Nephron (organoid): Measurements from ENCODE around the gene AGGF1.
A peak's percentile ranks its signal among the peaks of the same experiment; 100 is the strongest.

ENCODE experiments used
- H3K27ac Mint-ChIP-seq, 3 experiments: 2 replicates each; pipeline ENCODE4 v1.8.0; 2020; ENCODE audit warnings: mixed read lengths in 3 of 3, mild to moderate bottlenecking in 2 of 3, moderate library complexity in 1 of 3
- H3K27me3 Mint-ChIP-seq: 2 replicates; pipeline ENCODE4 v1.8.0; 2021; ENCODE audit warnings: low read depth, mild to moderate bottlenecking, moderate library complexity, mixed read lengths
- H3K36me3 Mint-ChIP-seq: 2 replicates; pipeline ENCODE4 v1.8.0; 2020; ENCODE audit warnings: low read depth, mixed read lengths
- H3K4me1 Mint-ChIP-seq: 2 replicates; pipeline ENCODE4 v1.8.0; 2020; ENCODE audit warnings: mixed read lengths
- H3K4me3 Mint-ChIP-seq, 3 experiments: 2 replicates each; pipeline ENCODE4 v1.8.0; 2020; ENCODE audit warnings: mild to moderate bottlenecking in 3 of 3, mixed read lengths in 3 of 3, moderate library complexity in 2 of 3
- H3K9me3 Mint-ChIP-seq: 2 replicates; pipeline ENCODE4 v1.8.0; 2020; ENCODE audit warnings: mixed read lengths
- TF ChIP-seq, protein P1 (sequence below), 3 experiments: fragments of 200-600 bp; sonication (generic); IDR thresholded peaks; one replicate each; pipeline ENCODE4 v1.5.0; 2021; ENCODE audit warnings: antibody characterized with exemption in 3 of 3; ENCODE audit not compliant: unreplicated experiment in 3 of 3

Gene AGGF1

DNA sequence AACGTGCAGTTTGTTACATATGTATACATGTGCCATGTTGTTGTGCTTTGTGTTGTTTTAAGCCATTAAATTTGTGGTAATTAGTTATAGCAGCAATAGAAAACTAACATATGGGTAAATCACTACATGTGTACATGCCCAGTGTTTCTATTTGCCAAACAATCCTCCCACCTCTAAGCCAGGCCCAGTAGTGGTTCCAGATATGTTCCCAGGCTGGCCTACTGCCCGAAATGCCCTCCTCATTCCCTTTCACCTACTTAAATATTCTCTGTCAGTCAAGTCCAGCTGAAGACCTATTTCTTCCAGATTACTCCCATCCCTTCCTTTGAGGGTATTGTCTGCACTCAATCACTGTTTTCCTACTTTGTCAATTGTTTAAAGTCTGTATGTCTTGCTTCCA, 24.1 kb upstream of the AGGF1 start:
- Mint-ChIP-seq H3K4me1 (no peaks in the 10 kb centered on the region), H3K36me3 (no peaks in the 10 kb centered on the region), H3K27ac (no peak overlapping the region), H3K4me3 (no peak overlapping the region), H3K27me3 (peaks cover 3% of the 10 kb centered on the region), H3K9me3 (no peaks in the 10 kb centered on the region)
- TF ChIP-seq, protein P1, sequence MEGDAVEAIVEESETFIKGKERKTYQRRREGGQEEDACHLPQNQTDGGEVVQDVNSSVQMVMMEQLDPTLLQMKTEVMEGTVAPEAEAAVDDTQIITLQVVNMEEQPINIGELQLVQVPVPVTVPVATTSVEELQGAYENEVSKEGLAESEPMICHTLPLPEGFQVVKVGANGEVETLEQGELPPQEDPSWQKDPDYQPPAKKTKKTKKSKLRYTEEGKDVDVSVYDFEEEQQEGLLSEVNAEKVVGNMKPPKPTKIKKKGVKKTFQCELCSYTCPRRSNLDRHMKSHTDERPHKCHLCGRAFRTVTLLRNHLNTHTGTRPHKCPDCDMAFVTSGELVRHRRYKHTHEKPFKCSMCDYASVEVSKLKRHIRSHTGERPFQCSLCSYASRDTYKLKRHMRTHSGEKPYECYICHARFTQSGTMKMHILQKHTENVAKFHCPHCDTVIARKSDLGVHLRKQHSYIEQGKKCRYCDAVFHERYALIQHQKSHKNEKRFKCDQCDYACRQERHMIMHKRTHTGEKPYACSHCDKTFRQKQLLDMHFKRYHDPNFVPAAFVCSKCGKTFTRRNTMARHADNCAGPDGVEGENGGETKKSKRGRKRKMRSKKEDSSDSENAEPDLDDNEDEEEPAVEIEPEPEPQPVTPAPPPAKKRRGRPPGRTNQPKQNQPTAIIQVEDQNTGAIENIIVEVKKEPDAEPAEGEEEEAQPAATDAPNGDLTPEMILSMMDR (IDR thresholded peaks at IDR 0.05; ENCODE audit: unreplicated experiment in 3 of 3): no peak

GRCh38 chr5:77008413-77008812, 21.8 kb upstream of the AGGF1 start:
- H3K27me3 Mint-ChIP-seq: peaks cover 3% of the 10 kb centered on the region
- TF ChIP-seq, protein P1 (IDR thresholded peaks at IDR 0.05; ENCODE audit: unreplicated experiment in 3 of 3): no peak
- H3K36me3 Mint-ChIP-seq: no peaks in the 10 kb centered on the region

GRCh38 chr5:77010243-77010642, 20.0 kb upstream of the AGGF1 start:
- no peak overlapping the region for H3K4me3 Mint-ChIP-seq
- H3K27ac Mint-ChIP-seq: no peak overlapping the region
- no peaks in the 10 kb centered on the region for H3K9me3 Mint-ChIP-seq
- H3K4me1 Mint-ChIP-seq: no peaks in the 10 kb centered on the region
- no peaks in the 10 kb centered on the region for H3K36me3 Mint-ChIP-seq
- TF ChIP-seq, protein P1 (IDR thresholded peaks at IDR 0.05; ENCODE audit: unreplicated experiment in 3 of 3): no peak
- no peaks in the 10 kb centered on the region for H3K27me3 Mint-ChIP-seq

More at GRCh38 chr5:77008413-77008812, 21.8 kb upstream of the AGGF1 start:
- no peaks in the 10 kb centered on the region for H3K9me3 Mint-ChIP-seq
- H3K4me3 Mint-ChIP-seq: no peak overlapping the region
- no peak overlapping the region for H3K27ac Mint-ChIP-seq
- H3K4me1 Mint-ChIP-seq: no peaks in the 10 kb centered on the region

GRCh38 chr5:77011498-77011897, 18.7 kb upstream of the AGGF1 start:
- H3K36me3 Mint-ChIP-seq: no peaks in the 10 kb centered on the region
- no peak overlapping the region for H3K27ac Mint-ChIP-seq
- H3K27me3 Mint-ChIP-seq: no peaks in the 10 kb centered on the region
- no peaks in the 10 kb centered on the region for H3K9me3 Mint-ChIP-seq
- TF ChIP-seq, protein P1 (IDR thresholded peaks at IDR 0.05; ENCODE audit: unreplicated experiment in 3 of 3): no peak
- H3K4me3 Mint-ChIP-seq: no peak overlapping the region
- no peaks in the 10 kb centered on the region for H3K4me1 Mint-ChIP-seq

DNA sequence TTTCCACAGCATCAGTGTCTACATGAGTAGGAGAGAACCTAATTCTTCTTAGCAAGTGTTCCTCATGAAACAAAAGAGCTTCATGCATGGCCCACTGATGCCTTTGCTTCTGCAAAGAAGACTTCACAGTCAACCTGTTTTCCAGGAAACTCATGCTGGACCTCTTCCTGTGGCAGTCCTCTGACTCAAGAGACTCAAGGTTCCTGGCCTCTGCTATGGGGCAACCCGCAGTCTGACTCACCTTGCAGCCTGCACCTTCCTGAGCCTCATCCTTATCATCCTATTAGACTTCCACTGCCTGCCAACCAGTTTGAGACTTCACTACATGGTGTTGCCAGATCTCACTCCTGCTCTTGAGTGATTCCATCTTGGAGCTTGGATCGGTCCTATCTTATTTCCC, 17.6 kb upstream of the AGGF1 start:
- Mint-ChIP-seq H3K36me3 (no peaks in the 10 kb centered on the region), H3K4me1 (no peaks in the 10 kb centered on the region), H3K9me3 (no peaks in the 10 kb centered on the region), H3K27ac (no peak overlapping the region), H3K4me3 (no peak overlapping the region), H3K27me3 (no peaks in the 10 kb centered on the region)
- TF ChIP-seq, protein P1 (IDR thresholded peaks at IDR 0.05; ENCODE audit: unreplicated experiment in 3 of 3): no peak

DNA sequence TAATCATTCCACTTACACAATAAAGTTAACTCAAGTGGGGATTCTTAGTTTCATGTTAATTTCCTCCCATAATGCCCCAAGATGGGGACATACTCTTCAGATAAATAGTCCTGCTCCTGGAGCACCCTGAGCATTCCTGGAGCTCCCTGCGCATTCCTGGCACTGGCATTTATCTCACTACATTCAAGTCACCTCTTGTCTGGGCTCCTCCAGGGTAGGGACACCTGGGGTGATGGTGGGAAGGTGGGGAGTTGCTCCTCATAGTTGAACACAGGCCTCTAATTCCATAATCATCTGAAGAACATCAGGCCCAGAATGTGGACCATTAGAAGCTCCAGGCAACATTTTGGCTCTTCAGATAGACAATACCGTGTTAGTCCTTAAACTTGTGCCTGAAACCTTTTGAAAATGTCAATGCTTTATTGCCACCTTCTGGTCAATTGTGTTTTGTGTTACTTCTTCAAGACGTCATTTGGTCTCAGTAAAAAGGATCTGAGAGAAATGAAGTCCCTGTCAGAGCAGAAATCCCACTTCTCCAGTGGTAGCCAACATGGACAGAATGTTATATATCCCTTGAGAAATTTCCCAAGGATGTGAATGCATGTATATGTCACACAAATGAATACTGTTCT, 14.2 kb upstream of the AGGF1 start:
- no peaks in the 10 kb centered on the region for H3K4me1 Mint-ChIP-seq
- H3K9me3 Mint-ChIP-seq: no peaks in the 10 kb centered on the region
- H3K27ac Mint-ChIP-seq: no peak overlapping the region
- H3K4me3 Mint-ChIP-seq: no peak overlapping the region
- no peaks in the 10 kb centered on the region for H3K36me3 Mint-ChIP-seq
- H3K27me3 Mint-ChIP-seq: no peaks in the 10 kb centered on the region
- TF ChIP-seq, protein P1 (IDR thresholded peaks at IDR 0.05; ENCODE audit: unreplicated experiment in 3 of 3): peak; percentile 35 to 50 (median 35)
